HG03521 (cell line): Measurements from ENCODE around the gene TEAD2.

Experiments
- ATAC-seq: cut with Tn5 transposase; IDR thresholded peaks from one replicate; pipeline ENCODE4 v1.9.1; 2021; ENCODE audit warnings: mild to moderate bottlenecking, moderate library complexity; ENCODE audit not compliant: unreplicated experiment

TEAD2 gene

DNA sequence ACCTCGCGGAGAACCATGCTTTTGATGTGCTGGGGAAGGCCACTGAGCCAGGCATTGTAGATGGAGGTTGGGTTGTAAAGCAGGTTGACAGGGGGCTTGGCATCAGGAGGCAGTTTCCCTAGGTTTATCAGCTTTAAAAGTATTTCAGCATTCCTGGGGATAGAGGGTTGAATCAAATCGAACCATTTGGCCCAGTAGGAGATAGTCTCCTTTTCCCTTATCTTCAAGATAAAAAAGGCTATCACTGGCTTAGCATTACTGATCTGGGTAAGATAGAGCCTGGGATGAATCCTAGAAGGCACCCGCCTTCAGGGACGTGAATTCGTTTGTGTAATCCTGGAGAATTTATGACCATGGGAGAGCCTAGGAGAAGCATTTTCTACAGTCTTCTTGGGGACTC is 67.8 kb downstream of the TEAD2 start:
- no peak for ATAC-seq
